Cardiac muscle cell (in vitro differentiated cells and primary cell): Measurements from ENCODE around the gene TMEM239. TPM values are rescaled to one million over a fixed set of nuclear protein-coding genes. Genes with fewer than 3 reads are reported as not detected.
"Not testable (repeated sequence)": the region's sequence is repeated elsewhere in the genome, so short reads cannot be mapped to it uniquely, and the experiment has no call there.

Experiments
- DNase-seq, 2 donors: peaks; one replicate each; pipeline versions ENCODE4 v3.0.0 to v3.0.0-alpha.2; 2010 to 2017; ENCODE audit warnings: low read depth in 1 of 2, low spot score in 1 of 2
- H3K27ac ChIP-seq: fragments of 200-600 bp; sonication (generic); 2 replicates; pipeline ENCODE4 v1.5.1; 2016
- H3K27me3 ChIP-seq: fragments of 200-600 bp; sonication (generic); 2 replicates; pipeline ENCODE4 v1.6.0; 2016; ENCODE audit warnings: control low read depth
- H3K36me3 ChIP-seq: fragments of 200-600 bp; sonication (generic); 2 replicates; pipeline ENCODE4 v1.5.1; 2016; ENCODE audit warnings: control low read depth
- H3K4me1 ChIP-seq: fragments of 200-600 bp; sonication (generic); 2 replicates; pipeline ENCODE4 v1.8.1; 2017; ENCODE audit warnings: low read depth, mild to moderate bottlenecking, mixed run types
- H3K4me3 ChIP-seq: fragments of 200-600 bp; sonication (generic); 2 replicates; pipeline ENCODE4 v1.5.1; 2016; ENCODE audit warnings: mild to moderate bottlenecking
- H3K9me3 ChIP-seq: fragments of 200-600 bp; sonication (generic); 2 replicates; pipeline ENCODE4 v1.5.1; 2017; ENCODE audit warnings: low read depth, mild to moderate bottlenecking, control low read depth
- polyA plus RNA-seq: library from polyadenylated mRNA; unstranded; fragments of >200 nt; fragmentation: Nextera tagmentation; extraction: Ambion mirVana; gene quantifications from 2 replicates; pipeline ENCODE4 v1.2.1, GENCODE V29; 2016
- total RNA-seq: library from RNA; depleted of rRNA; stranded (reverse); fragments of >200 nt; gene quantifications from 2 replicates; pipeline ENCODE4 v1.2.3, GENCODE V29; 2016
- TF ChIP-seq, protein P1 (sequence below): IDR thresholded peaks from 2 replicates; pipeline ENCODE4 v1.5.1; 2012; ENCODE audit warnings: low read depth, mild to moderate bottlenecking, low read length

The TMEM239 gene
- total and polyA plus RNA-seq, 2 experiments from 2014 or later: 0.04 TPM; not detected in 1

DNA sequence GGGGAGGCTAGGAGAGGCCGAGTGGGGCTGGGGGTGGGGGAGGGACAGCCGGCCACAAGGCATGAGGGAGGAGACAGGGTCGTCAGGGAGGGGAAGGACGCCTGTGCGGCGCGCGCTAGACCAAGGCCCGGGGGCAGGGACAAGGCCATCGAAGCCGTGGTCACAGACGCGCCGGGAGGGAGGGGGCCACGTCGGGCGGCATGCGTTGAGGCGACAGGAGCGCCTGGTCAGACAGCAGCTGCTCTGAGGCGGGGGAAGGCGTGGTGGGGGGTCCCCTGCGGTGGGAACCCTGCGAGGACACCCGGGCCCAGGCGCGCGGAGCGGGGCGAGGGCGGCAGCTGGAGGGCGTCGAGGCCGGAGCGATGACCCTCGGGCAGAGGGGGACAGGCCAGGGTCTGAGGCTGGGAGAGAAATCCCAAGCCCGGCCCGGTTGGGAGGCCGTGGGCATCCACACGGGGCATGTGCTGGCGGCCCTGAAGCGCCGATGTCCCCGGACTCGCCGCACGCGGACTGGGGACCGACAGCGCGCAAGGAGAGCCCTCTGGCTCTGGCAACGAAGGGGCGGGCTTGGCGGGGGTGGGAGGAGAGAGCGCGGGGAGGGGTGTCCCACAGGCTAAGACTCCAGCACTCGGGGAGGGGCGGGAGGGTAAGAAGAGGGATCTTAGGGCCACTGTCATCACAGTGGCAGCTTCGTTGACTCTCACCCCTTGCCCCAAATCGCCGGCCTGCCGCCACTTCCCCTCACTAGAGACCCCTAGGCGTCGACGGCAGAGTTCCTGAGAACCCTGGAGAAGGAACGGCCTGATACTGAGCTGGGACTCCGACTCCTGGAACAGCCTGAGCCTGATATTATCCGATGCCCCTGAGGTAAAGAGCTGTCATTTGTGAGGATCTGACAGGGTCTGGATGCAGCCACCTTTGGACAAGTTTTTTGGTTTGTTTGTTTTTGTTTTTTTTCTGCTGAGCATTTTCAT lies 5.0 kb downstream of the TMEM239 start:
- Histone ChIP-seq H3K9me3 (no peaks in the 10 kb centered on the region), H3K27me3 (peaks cover 29% of the 10 kb centered on the region), H3K36me3 (no peaks in the 10 kb centered on the region), H3K27ac (no peak overlapping the region), H3K4me3 (no peak overlapping the region), H3K4me1 (no peaks in the 10 kb centered on the region)
- peak in 1 of 2 donors; percentile 39 for DNase-seq
- TF ChIP-seq, protein P1, sequence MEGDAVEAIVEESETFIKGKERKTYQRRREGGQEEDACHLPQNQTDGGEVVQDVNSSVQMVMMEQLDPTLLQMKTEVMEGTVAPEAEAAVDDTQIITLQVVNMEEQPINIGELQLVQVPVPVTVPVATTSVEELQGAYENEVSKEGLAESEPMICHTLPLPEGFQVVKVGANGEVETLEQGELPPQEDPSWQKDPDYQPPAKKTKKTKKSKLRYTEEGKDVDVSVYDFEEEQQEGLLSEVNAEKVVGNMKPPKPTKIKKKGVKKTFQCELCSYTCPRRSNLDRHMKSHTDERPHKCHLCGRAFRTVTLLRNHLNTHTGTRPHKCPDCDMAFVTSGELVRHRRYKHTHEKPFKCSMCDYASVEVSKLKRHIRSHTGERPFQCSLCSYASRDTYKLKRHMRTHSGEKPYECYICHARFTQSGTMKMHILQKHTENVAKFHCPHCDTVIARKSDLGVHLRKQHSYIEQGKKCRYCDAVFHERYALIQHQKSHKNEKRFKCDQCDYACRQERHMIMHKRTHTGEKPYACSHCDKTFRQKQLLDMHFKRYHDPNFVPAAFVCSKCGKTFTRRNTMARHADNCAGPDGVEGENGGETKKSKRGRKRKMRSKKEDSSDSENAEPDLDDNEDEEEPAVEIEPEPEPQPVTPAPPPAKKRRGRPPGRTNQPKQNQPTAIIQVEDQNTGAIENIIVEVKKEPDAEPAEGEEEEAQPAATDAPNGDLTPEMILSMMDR: no peak

DNA sequence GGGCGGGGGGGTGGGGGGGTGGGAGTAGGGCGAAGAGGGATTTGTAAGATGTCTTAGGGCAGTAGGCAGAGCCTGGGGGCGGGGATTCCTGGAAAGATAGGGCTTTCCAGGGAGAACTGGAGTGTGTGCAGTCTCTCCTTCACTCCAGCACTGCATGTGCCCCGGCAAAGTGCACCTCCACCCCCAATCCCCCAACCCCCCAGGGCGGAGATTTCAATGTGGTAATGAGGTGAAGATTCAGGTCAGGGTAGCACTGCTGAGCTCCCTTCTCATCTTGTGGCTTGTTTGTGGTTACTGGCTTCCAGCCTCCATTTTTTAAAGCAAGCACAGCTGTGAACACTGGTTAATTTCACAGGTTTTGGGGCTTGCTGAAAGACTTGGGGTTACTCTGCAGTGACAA lies 5.9 kb downstream of the TMEM239 start:
- Histone ChIP-seq H3K27ac (no peak overlapping the region), H3K4me1 (no peaks in the 10 kb centered on the region), H3K36me3 (no peaks in the 10 kb centered on the region), H3K9me3 (no peaks in the 10 kb centered on the region), H3K4me3 (no peak overlapping the region), H3K27me3 (peaks cover 38% of the 10 kb centered on the region)
- TF ChIP-seq, protein P1: no peak
- peak in 1 of 2 donors; percentile 75 for DNase-seq

DNA sequence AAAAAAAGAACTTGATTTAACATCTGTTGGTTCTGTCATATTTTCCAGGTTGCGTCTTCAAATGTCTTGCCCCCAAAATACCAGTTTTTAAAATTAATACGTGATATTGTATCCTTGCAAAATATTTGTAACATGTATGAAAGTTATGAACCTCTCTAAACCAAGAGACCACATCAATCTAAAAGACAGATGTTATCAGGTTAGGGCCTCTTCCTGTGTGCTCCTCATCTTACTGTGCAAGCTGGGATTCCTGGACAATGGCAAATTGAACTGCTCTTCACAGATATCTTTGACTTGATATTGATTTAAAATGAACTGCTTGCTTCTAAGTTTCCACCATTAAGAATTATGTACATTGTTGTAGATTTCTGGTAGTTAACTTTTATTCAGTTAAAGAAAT lies 9.6 kb downstream of the TMEM239 start:
- H3K27ac ChIP-seq: no peak overlapping the region
- H3K4me1 ChIP-seq: no peaks in the 10 kb centered on the region
- peaks cover 56% of the 10 kb centered on the region for H3K27me3 ChIP-seq
- TF ChIP-seq, protein P1: no peak
- no peaks in the 10 kb centered on the region for H3K36me3 ChIP-seq
- no peak for DNase-seq
- no peak overlapping the region for H3K4me3 ChIP-seq
- no peaks in the 10 kb centered on the region for H3K9me3 ChIP-seq

DNA sequence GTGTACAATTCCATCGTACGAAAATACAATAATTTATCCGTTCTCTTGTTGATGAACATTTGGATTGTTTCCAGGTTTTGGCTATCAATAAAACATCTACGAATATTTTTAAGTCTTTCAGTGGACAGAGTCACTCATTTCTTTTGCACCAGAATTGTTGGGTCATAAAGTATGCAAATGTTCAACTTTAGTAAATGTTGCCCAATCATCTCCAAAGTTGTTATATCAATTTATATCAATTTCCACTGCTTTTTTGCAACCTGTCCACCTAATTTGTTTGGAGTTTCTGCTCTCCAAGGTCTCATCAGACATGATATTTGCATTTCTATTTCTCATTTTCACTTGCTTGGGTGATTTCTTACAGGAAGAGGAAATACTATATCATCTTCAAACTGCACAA lies 10.5 kb downstream of the TMEM239 start:
- TF ChIP-seq, protein P1: no peak
- no peak for DNase-seq
- Histone ChIP-seq H3K4me1 (no peaks in the 10 kb centered on the region), H3K27me3 (peaks cover 47% of the 10 kb centered on the region), H3K36me3 (no peaks in the 10 kb centered on the region), H3K27ac (no peak overlapping the region), H3K9me3 (no peaks in the 10 kb centered on the region), H3K4me3 (no peak overlapping the region)

DNA sequence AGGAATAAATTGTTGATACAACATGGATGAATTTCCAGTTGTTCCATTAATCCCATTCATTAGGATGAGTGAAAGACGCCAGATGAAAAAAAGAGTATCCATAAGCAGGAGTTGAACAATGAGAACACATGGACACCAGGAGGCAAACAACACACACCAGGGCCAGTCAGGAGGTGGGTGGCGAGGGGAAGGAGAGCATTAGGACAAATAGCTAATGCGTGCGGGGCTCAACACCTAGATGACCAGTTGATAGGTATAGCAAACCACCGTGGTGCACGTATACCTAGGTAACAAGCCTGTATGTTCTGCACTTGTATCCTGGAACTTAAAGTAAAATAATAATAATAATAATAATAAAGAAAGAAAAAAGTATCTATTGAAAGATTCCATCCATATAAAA lies 13.2 kb downstream of the TMEM239 start:
- TF ChIP-seq, protein P1: no peak
- Histone ChIP-seq H3K9me3 (no peaks in the 10 kb centered on the region), H3K4me1 (no peaks in the 10 kb centered on the region), H3K27me3 (peaks cover 40% of the 10 kb centered on the region), H3K4me3 (no peak overlapping the region), H3K27ac (no peak overlapping the region), H3K36me3 (no peaks in the 10 kb centered on the region)
- no peak for DNase-seq

DNA sequence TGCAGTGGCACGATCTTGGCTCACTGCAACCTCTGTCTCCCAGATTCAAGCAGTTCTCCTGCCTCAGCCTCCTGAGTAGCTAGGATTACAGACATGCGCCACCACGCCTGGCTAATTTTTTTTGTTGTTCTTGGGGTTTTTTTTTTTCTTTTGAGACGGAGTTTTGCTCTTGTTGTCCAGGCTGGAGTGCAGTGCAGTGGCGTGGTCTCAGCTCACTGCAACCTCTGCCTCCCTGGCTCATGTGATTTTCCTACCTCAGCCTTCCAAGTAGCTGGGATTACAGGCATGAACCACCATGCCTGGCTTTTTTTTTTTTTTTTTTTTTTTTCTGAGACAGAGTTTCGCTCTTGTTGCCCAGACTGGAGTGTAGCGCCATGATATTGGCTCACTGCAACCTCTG lies 15.0 kb downstream of the TMEM239 start:
- H3K36me3 ChIP-seq, H3K27ac ChIP-seq, H3K9me3 ChIP-seq, H3K4me1 ChIP-seq, DNase-seq, H3K4me3 ChIP-seq: not testable (repeated sequence)
- H3K27me3 ChIP-seq: peaks cover 34% of the 10 kb centered on the region
